ENCODE measurements around the gene PHLDB1.

The PHLDB1 gene

DNA sequence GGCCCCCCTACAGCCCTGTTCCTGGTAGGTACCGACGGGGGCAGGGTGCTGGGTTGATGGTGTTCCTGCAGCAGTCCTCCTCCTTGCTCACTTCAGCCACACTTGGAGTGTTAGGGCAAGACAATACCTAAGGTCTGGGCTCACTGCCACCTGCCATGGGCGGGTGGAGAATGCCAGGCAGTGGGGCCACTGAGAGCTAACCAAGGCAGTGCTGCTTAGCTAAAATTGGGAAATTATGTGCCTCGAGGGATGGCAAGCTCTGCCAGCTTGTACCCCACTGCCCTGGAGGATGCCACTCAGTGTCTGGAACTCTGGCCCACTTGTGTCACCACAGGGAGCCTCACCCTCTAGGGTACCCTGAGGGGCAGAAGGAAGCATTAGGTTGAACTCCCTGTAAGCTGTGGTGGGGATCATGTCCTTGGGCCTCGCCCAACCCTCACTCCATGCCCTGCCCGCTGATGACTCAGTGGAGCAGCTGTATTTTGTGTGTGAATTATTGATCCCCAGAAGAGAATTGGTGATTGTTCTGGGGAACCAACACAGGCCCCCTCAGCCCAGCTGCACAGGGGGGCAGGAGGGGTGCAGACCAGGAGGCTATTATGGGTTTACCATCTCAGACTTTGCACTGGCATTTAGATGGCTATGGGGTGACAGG is 17.7 kb downstream of the PHLDB1 start:
- no peaks in the 10 kb centered on the region for H3K27me3 ChIP-seq (replicated peaks)
- in situ Hi-C loops (cut with HindIII; ENCODE audit: low pct_ligation_motif_present, low sequenced_read_pairs): no loop called here
- no peak for DNase-seq
- H3K27ac ChIP-seq: no peak overlapping the region
- TF ChIP-seq, protein P1, sequence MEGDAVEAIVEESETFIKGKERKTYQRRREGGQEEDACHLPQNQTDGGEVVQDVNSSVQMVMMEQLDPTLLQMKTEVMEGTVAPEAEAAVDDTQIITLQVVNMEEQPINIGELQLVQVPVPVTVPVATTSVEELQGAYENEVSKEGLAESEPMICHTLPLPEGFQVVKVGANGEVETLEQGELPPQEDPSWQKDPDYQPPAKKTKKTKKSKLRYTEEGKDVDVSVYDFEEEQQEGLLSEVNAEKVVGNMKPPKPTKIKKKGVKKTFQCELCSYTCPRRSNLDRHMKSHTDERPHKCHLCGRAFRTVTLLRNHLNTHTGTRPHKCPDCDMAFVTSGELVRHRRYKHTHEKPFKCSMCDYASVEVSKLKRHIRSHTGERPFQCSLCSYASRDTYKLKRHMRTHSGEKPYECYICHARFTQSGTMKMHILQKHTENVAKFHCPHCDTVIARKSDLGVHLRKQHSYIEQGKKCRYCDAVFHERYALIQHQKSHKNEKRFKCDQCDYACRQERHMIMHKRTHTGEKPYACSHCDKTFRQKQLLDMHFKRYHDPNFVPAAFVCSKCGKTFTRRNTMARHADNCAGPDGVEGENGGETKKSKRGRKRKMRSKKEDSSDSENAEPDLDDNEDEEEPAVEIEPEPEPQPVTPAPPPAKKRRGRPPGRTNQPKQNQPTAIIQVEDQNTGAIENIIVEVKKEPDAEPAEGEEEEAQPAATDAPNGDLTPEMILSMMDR (IDR thresholded peaks at IDR 0.05; ENCODE audit: low read depth, low read length, missing control alignments): no peak
- H3K36me3 ChIP-seq (replicated peaks): peaks cover 56% of the 10 kb centered on the region
- H3K4me3 ChIP-seq (ENCODE audit: low read depth, low read length): no peak overlapping the region

DNA sequence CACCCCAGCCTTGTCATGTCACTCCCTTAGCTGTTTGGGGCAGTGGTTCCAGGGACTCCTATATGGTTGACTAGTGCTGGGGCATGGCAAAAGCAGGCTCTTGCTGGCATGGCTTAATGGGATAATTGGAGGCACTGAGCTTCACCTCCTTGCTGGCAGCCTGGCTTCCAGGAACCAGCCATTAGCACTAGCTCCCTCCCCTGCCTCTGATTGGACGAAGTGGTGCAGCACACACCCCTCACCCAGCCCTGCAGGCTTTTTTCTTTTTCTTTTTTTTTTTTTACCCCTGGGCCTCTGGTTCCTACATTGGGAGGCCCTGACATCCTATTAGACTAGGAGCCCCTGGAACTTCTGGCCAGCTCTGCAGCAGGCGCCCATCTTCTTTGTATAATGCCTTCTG is 18.6 kb downstream of the PHLDB1 start:
- in situ Hi-C loops (cut with HindIII; ENCODE audit: low pct_ligation_motif_present, low sequenced_read_pairs): no loop called here
- Histone ChIP-seq H3K27me3 (replicated peaks) (no peaks in the 10 kb centered on the region), H3K36me3 (replicated peaks) (peaks cover 61% of the 10 kb centered on the region), H3K27ac (no peak overlapping the region), H3K4me3 (ENCODE audit: low read depth, low read length) (no peak overlapping the region)
- TF ChIP-seq, protein P1 (IDR thresholded peaks at IDR 0.05; ENCODE audit: low read depth, low read length, missing control alignments): no peak
- no peak for DNase-seq

DNA sequence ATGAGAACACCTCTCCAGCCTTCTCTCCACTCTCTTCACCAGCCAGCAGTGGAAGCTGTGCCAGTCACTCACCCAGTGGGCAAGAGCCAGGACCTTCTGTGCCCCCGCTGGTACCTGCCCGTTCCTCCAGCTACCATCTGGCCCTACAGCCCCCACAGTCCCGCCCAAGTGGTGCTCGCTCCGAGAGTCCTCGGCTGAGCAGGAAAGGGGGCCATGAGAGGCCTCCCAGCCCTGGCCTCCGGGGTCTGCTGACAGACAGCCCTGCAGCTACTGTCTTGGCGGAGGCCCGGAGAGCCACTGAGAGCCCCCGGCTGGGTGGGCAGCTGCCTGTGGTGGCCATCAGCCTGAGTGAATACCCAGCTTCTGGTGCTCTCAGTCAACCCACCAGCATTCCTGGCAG is 20.2 kb downstream of the PHLDB1 start:
- TF ChIP-seq, protein P1 (IDR thresholded peaks at IDR 0.05; ENCODE audit: low read depth, low read length, missing control alignments): no peak
- in situ Hi-C loops (cut with HindIII; ENCODE audit: low pct_ligation_motif_present, low sequenced_read_pairs): no loop called here
- peaks cover 77% of the 10 kb centered on the region for H3K36me3 ChIP-seq (replicated peaks)
- no peaks in the 10 kb centered on the region for H3K27me3 ChIP-seq (replicated peaks)
- H3K27ac ChIP-seq: no peak overlapping the region
- DNase-seq: no peak
- H3K4me3 ChIP-seq (ENCODE audit: low read depth, low read length): no peak overlapping the region

DNA sequence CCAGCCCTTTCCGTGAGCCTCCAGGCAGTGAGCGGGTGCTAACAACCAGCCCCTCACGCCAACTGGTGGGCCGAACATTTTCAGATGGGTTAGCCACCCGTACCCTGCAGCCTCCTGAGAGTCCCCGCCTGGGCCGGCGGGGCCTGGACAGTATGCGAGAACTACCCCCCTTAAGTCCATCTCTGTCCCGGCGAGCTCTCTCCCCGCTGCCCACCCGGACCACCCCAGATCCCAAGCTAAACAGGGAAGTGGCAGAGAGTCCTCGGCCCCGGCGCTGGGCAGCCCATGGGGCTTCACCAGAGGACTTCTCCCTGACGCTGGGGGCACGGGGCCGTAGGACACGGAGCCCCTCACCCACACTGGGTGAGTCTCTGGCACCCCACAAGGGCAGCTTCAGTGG is 20.6 kb downstream of the PHLDB1 start:
- no peak overlapping the region for H3K27ac ChIP-seq
- peaks cover 80% of the 10 kb centered on the region for H3K36me3 ChIP-seq (replicated peaks)
- no peaks in the 10 kb centered on the region for H3K27me3 ChIP-seq (replicated peaks)
- DNase-seq: no peak
- TF ChIP-seq, protein P1 (IDR thresholded peaks at IDR 0.05; ENCODE audit: low read depth, low read length, missing control alignments): no peak
- in situ Hi-C loops (cut with HindIII; ENCODE audit: low pct_ligation_motif_present, low sequenced_read_pairs): no loop called here
- no peak overlapping the region for H3K4me3 ChIP-seq (ENCODE audit: low read depth, low read length)

DNA sequence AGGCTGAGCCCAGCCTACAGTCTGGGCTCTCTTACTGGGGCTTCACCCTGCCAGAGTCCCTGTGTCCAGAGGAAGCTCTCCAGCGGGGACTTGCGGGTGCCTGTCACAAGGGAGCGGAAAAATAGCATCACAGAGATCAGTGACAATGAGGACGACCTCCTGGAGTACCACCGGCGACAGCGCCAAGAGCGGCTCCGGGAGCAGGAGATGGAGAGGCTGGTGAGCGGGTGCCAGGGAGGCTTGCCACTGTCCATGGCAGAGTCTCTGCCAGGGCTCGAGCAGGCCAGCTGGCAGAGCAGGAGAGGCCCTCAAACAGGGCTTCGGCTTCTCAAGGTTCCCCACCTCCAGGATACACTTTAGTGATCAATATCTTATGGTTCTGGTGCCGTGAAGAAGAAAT is 21.0 kb downstream of the PHLDB1 start:
- TF ChIP-seq, protein P1 (IDR thresholded peaks at IDR 0.05; ENCODE audit: low read depth, low read length, missing control alignments): no peak
- in situ Hi-C loops (cut with HindIII; ENCODE audit: low pct_ligation_motif_present, low sequenced_read_pairs): no loop called here
- no peak for DNase-seq
- no peak overlapping the region for H3K4me3 ChIP-seq (ENCODE audit: low read depth, low read length)
- peaks cover 84% of the 10 kb centered on the region for H3K36me3 ChIP-seq (replicated peaks)
- H3K27me3 ChIP-seq (replicated peaks): no peaks in the 10 kb centered on the region
- no peak overlapping the region for H3K27ac ChIP-seq

Data from brain microvascular endothelial cell (primary cell).